ENCODE data around the gene CLSTN3.

CLSTN3 gene

DNA sequence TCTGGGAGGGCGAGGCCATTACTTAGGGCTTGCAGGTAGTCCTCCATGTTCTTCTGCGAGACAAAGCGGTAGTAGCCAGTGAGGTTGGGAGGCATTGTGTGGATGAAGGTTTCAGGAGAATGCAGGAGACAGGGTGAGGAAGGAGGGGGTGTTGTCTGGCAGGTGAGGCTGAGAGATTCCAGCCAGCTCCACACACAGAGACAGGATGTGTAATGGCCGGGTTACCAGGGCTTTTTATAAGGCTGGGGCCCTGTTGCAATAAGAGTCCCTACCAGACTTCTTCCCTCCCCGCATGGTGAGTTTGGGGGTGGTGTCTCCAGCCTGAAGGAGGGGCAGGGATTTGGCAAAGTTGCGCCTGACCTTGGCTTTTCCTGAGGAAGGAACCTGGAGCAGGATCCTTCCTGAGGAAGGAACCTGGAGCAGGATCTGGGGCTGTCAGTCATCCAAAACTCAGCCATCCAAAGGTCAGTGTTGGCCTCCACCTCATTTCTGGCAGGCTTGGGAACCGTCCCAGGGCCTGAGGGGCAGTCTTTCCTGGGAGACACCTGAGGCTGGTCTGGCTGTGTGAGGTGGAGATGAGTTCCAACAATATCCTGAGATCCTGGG lies 1.4 kb upstream of the CLSTN3 start, which contains the start of gene RBP5:
TSS of gene RBP5 (minus strand) at position 209 of the 606 bp plus-strand sequence. CDS start at position 95, 114 bp downstream.
- DNase-seq: no peak

GRCh38 chr12:7129287-7129871 lies 792 bp upstream of the CLSTN3 start:
- DNase-seq: no peak

- DNase-seq: peak; percentile 59
These were observed 730 bp downstream of the CLSTN3 start for GRCh38 chr12:7130701-7131501.

DNA sequence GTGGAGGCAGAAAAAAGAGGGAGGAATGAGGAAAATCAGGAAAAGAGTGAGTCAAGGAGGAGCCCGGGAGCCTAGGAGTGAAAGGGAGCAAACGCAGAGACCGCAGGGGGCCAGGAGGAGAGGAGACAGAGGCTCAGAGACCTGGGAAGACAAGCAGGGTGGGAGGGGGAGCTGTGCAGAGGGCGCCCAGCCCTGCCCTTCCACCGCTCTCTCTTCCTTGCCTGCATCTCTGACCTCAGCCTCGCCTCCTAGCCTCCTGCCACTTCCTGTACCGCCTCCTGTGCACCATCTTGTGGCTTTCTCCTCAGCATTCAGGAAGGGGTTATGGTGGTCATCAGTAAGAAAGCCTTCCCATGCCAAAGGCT lies 1.3 kb downstream of the CLSTN3 start:
- DNase-seq: peak; percentile 39

DNA sequence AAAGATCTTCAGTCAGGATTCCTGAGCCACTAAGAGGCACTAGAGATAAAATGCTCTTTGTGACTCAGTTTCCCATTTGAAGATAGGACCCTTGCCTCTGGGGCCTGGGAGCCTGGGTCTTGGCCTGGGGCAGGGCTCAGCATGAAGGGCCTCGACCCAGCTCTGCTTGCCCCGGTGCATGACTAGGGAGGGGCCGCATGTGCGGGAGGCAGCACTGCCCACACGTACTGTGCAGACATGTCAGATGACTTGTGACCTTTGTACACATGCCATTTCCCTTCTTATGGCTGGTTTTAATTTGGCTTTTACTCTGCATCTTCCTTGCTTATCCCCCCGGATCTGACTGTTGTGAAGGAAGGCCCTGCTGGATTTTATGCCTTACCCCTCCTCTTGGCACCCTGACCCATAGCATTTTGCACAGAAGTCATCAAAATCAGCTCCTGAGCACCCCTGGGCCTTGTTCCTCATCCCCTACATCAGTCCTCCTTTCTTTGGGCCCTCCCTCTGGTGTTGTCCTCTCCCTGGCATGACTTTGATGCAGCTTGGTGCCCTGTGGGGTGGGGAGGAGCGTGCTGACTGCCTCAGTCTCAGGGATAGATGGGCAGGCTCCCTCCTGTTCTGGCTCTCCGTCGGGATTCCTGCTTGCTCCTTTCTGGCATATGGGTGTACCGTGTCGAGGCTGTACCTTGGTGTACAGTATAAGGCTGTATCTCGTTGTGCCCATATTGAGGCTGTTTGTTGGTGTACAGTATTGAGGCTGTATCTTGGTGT lies 4.4 kb downstream of the CLSTN3 start:
- DNase-seq: no peak

DNA sequence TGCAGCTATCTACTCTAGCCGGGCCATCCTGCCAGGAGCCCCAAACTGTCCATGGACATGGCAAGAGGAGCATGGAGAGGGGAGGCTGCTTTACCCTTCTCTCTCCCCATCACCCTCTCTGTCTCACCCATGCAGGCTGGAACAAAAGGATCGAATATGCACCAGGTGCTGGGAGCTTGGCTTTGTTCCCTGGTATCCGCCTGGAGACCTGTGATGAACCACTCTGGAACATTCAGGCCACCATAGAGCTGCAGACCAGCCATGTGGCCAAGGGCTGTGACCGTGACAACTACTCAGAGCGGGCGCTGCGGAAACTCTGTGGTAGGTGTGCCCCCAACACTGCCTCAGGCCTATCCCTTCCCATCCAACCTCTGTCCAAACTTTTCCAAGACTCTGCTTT lies 5.9 kb downstream of the CLSTN3 start:
- DNase-seq: no peak

- no peak for DNase-seq
These were observed 6.5 kb downstream of the CLSTN3 start for GRCh38 chr12:7136676-7137075.

DNA sequence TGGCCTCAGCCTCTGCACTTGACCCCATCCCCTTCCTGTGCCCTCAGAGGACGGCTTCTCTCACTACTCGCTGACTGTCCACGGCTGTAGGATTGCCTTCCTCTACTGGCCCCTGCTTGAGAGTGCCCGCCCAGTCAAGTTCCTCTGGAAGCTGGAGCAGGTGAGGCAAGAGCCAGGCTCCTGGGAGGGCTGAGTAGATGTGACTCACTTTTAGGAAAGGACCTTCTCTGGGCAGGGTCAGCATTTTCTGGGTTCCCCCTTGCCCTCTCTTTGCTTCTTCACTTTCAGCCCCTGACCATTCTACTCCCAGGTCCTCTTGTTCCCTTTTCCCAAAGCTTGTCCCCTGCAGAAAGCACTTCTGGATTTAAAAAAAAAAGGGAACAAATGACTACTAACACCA lies 7.7 kb downstream of the CLSTN3 start:
- no peak for DNase-seq

- no peak for DNase-seq
These were observed 9.0 kb downstream of the CLSTN3 start for GRCh38 chr12:7139200-7139599.

DNA sequence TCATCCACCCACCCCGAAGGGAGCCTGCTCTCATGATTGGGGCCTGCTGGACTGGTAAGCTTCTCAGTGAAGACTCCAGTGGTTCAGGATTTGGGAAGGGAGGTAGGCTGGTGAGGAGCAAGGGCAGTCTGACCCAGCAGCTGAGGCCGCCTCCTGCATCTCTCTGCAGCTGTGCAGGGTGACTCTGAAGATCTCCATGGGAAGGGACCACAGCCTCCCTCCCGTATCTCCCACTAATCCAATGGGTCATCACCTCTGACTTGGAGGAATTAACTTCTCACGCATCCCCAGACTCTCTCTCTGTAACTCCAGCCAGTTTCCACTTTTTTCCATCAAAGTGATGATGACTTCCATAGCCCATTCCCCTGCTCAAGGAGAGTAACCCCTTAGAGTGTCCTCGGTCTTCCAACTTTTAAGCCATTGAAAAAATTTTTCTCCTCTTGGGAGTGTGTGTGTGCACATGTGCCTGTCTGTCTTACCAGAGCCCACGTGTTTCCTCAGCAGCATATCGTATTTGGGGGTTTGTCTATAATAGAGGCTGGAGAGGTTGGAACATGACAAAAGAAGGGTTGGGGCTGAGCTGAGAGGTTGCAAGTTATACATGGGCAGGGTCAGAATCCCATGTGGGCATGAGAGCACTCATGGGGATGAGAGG lies 11.3 kb downstream of the CLSTN3 start:
- DNase-seq: no peak

GRCh38 chr12:7142056-7142644 lies 12.0 kb downstream of the CLSTN3 start:
- DNase-seq: peak; percentile 60

DNA sequence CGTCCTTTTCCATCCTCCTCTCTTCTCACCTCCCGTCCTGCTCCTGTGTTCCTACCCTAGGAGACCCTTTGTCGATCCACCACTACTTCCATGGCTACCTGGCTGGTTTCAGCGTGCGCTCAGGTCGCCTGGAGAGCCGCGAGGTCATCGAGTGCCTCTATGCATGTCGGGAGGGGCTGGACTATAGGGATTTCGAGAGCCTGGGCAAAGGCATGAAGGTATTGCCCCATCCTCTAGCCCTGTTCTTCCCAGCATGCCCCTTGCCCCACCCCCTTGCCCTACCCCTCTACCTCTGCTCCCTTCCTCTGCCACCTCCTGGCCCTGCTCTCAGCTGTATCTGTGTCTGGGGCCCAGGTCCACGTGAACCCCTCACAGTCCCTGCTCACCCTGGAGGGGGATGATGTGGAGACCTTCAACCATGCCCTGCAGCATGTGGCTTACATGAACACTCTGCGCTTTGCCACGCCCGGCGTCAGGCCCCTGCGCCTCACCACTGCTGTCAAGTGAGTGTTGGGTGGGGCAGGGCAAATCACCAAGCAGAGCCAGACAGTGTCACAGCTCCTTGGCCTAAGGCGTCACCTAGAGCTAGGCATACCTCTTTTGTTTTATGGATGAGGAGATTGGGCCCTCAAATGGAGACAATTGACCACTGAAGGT lies 12.8 kb downstream of the CLSTN3 start:
- no peak for DNase-seq

GRCh38 chr12:7143564-7143963 lies 13.4 kb downstream of the CLSTN3 start:
- no peak for DNase-seq

- peak; percentile 47 for DNase-seq
These were observed 14.4 kb downstream of the CLSTN3 start for GRCh38 chr12:7144414-7145120.

GRCh38 chr12:7145671-7146070 lies 15.5 kb downstream of the CLSTN3 start:
- DNase-seq: no peak

- no peak for DNase-seq
These were observed 16.1 kb downstream of the CLSTN3 start for GRCh38 chr12:7146228-7146627.

GRCh38 chr12:7146906-7147305 lies 16.7 kb downstream of the CLSTN3 start:
- DNase-seq: no peak

GRCh38 chr12:7150356-7150755 lies 20.2 kb downstream of the CLSTN3 start:
- DNase-seq: no peak

DNA sequence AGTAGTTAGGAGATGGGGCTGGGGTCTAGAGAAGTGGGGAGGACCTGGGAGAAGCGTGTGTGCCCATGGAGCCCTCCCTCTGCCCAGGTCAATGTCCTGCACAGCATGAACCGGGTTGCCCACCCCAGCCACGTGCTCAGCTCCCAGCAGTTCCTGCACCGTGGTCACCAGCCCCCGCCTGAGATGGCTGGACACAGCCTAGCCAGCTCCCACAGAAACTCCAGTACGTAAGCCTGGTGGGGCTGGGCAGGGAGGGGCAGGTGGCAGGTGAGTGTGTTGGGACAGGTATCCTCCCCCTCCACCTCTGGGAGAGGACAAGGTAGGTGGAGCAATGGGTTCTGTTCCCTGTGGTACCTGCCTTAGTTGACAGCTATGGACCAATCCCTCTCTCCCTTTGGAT lies 20.7 kb downstream of the CLSTN3 start:
- DNase-seq: no peak

GRCh38 chr12:7151532-7151931 lies 21.4 kb downstream of the CLSTN3 start:
- DNase-seq: no peak

GRCh38 chr12:7152818-7153217 lies 22.6 kb downstream of the CLSTN3 start:
- DNase-seq: no peak
